HFFc6 (cell line): Measurements from ENCODE around the gene FGF3. TPM values are rescaled to one million over a fixed set of nuclear protein-coding genes. Genes with fewer than 3 reads are reported as not detected.

Source experiments
- DNase-seq: peaks from one replicate; pipeline ENCODE4 v3.0.0-alpha.2; 2018
- H3K27ac Mint-ChIP-seq: 2 replicates; pipeline ENCODE4 v1.8.0; 2020; ENCODE audit warnings: mild to moderate bottlenecking, mixed read lengths
- H3K27me3 Mint-ChIP-seq: 2 replicates; pipeline ENCODE4 v1.8.0; 2021; ENCODE audit warnings: mild to moderate bottlenecking, moderate library complexity, mixed read lengths; ENCODE audit not compliant: insufficient read depth
- H3K36me3 Mint-ChIP-seq: 2 replicates; pipeline ENCODE4 v1.8.0; 2021; ENCODE audit warnings: low read depth, mixed read lengths
- H3K4me1 Mint-ChIP-seq: 2 replicates; pipeline ENCODE4 v1.8.0; 2020; ENCODE audit warnings: low read depth, mixed read lengths
- H3K4me3 Mint-ChIP-seq: 2 replicates; pipeline ENCODE4 v1.8.0; 2020; ENCODE audit warnings: mild to moderate bottlenecking, moderate library complexity, mixed read lengths
- H3K9me3 Mint-ChIP-seq: 2 replicates; pipeline ENCODE4 v1.8.0; 2020; ENCODE audit warnings: mild to moderate bottlenecking, mixed read lengths
- total RNA-seq, 6 experiments: library from RNA; stranded (reverse); fragmentation: NEBNext Ultra II Directional; extraction: Animal tissue kit (Norgen Biotek cat#: 25700); gene quantifications; 2 replicates in 1 of 6; 3 replicates in 5 of 6; pipeline ENCODE4 v1.2.3, GENCODE V29; 2021
- TF ChIP-seq, protein P1 (sequence below): fragments of 200-600 bp; sonication (generic); IDR thresholded peaks from 2 replicates; pipeline ENCODE4 v1.5.0; 2021; ENCODE audit warnings: antibody characterized with exemption, mild to moderate bottlenecking

Gene FGF3
- total RNA-seq, 6 experiments from 2014 or later, result not detected

DNA sequence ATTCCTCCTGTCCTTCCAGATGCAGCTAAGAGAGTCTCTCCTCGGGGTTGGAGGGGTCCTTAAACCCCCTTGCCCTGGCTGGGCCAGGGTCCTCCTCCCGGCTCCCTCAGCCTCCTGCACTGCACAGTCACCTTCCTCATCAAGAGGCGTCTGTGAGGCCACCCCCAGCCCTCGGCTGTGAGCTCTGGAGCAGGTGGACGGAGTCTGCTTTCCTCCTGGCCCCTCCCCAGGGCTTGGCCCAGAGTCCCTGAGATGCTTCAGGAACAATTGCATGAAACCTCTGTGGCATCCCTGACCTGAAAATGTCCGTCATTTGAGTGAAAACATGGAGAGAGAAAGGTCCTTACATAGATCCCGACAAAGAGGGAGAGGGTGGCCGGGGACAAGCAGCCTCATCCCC lies 6.7 kb upstream of the FGF3 start:
- H3K4me1 Mint-ChIP-seq, result no peaks in the 10 kb centered on the region
- H3K4me3 Mint-ChIP-seq, result no peak overlapping the region
- no peak overlapping the region for H3K27ac Mint-ChIP-seq
- peaks cover 29% of the 10 kb centered on the region for H3K27me3 Mint-ChIP-seq
- H3K36me3 Mint-ChIP-seq, result no peaks in the 10 kb centered on the region; the same call in 1 of the 2 replicates
- no peaks in the 10 kb centered on the region; the same call in 1 of the 2 replicates for H3K9me3 Mint-ChIP-seq
- TF ChIP-seq, protein P1, sequence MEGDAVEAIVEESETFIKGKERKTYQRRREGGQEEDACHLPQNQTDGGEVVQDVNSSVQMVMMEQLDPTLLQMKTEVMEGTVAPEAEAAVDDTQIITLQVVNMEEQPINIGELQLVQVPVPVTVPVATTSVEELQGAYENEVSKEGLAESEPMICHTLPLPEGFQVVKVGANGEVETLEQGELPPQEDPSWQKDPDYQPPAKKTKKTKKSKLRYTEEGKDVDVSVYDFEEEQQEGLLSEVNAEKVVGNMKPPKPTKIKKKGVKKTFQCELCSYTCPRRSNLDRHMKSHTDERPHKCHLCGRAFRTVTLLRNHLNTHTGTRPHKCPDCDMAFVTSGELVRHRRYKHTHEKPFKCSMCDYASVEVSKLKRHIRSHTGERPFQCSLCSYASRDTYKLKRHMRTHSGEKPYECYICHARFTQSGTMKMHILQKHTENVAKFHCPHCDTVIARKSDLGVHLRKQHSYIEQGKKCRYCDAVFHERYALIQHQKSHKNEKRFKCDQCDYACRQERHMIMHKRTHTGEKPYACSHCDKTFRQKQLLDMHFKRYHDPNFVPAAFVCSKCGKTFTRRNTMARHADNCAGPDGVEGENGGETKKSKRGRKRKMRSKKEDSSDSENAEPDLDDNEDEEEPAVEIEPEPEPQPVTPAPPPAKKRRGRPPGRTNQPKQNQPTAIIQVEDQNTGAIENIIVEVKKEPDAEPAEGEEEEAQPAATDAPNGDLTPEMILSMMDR, result no peak
- no peak for DNase-seq

DNA sequence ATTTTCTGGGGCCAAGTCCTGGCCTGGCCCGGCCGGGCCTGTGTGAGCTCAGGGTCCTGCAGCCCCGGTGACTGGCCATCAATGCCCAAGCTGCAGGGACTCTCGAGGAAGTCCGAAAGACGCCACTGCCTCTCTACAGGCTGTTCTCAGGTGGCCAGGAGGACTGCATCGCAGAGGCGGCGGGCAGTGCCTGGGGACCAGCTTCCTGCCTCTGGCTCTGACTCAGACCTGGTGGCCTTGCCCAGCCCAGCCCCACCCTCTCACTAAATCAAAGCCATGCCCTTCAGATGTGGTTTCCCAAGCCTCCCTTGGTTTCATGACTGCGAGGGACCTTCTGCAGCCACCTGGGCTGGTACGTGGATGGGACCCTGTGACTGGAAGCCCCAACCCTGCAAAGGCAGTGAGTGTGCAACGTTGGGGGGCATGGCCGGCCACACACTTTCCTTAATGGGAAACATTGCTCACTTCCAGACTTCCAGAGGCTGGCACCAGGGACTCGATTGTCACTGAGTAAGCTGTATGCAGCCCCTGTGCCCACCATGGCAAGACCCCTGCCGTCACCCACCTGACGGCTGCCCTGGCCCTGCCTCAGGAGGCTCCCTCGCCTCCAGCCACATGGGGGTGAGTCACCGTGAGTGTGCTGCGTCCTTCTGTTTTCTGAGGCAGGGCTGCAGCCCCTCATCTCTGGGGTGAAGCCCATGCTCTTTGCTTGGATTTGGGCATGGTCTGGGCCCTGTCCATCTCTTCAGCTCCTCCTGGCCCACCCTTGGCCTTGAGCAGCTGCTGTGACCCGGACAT lies 6.0 kb upstream of the FGF3 start:
- Mint-ChIP-seq H3K9me3 (no peaks in the 10 kb centered on the region; the same call in 1 of the 2 replicates), H3K36me3 (no peaks in the 10 kb centered on the region; the same call in 1 of the 2 replicates), H3K27me3 (peaks cover 36% of the 10 kb centered on the region), H3K27ac (no peak overlapping the region), H3K4me3 (no peak overlapping the region), H3K4me1 (no peaks in the 10 kb centered on the region)
- TF ChIP-seq, protein P1, result no peak
- no peak for DNase-seq

DNA sequence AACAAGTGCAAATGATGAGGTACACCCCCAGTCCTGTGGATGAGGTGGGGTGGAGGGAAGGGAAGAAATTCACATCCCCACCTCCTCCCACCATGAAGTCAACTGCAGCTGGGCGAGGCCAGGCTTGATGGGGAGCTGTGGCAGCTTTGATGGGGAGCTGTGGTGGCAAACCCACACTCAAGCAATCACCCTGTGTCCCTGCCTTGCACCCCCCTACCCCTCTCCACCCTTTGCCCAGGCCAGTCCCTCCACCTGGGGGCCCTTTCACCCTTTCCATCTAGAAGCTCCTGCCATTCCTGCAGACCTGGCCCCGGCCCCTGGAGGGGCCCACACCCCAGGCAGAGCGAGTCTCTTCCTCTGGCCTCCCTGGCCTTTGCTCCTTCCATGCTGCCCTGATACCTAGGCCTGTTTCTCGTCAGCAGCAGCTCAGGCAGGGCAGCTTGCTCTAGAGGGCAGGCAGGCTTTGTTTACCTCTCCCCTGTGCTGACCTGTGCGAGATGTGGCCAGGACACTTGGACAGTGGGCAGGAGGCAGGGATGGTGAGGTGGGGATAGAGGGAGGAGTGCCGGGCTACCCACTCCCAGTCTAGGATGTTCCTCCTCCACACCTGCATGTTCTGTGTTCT lies 4.5 kb upstream of the FGF3 start:
- TF ChIP-seq, protein P1, result no peak
- H3K36me3 Mint-ChIP-seq, result no peaks in the 10 kb centered on the region; the same call in 1 of the 2 replicates
- no peaks in the 10 kb centered on the region; the same call in 1 of the 2 replicates for H3K9me3 Mint-ChIP-seq
- H3K4me1 Mint-ChIP-seq, result no peaks in the 10 kb centered on the region
- peaks cover 44% of the 10 kb centered on the region for H3K27me3 Mint-ChIP-seq
- no peak overlapping the region for H3K27ac Mint-ChIP-seq
- DNase-seq, result no peak
- no peak overlapping the region for H3K4me3 Mint-ChIP-seq

DNA sequence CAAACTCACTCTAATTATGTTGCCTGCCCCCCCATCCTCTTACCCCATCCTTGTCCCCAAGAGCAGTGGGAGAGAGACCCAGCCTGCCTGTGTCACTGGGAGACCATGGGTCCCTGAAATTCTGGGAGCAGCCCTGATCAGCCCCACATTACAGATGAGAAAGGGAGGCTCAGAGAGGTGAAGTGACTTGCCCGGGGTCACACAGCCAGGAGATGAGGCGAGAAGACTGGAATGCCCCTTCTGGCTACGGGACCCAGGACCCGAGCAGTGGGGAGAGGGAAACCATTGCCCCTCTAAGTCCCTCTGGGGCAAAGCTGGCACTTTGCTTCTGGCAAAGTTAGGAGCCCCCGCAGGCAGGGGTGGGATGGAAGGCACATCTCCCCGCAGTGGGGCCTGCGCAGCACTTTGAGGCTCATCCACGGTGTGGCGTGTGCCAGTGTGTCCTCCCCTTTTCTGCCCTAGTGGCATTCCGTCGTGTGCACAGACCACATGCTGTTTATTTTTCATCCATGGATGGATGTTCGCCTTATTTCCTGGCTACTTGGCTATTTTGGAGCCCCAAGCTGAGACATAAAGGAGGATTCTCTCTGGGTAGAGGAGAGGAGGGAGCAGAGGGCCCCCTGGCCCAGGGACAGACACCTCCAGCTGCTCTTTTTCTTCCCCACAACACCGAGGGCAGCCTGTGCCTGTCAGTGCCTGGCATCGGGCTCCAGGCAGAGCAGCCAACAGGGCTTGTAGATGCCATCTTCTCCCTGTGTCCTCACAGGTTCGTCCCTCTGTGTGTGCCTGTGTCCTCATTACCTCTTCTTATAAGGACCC lies 3.7 kb upstream of the FGF3 start:
- DNase-seq, result no peak
- Mint-ChIP-seq H3K4me3 (no peak overlapping the region), H3K4me1 (no peaks in the 10 kb centered on the region), H3K27ac (no peak overlapping the region), H3K9me3 (no peaks in the 10 kb centered on the region; the same call in 1 of the 2 replicates), H3K36me3 (no peaks in the 10 kb centered on the region; the same call in 1 of the 2 replicates), H3K27me3 (peaks cover 44% of the 10 kb centered on the region)
- TF ChIP-seq, protein P1, result no peak

DNA sequence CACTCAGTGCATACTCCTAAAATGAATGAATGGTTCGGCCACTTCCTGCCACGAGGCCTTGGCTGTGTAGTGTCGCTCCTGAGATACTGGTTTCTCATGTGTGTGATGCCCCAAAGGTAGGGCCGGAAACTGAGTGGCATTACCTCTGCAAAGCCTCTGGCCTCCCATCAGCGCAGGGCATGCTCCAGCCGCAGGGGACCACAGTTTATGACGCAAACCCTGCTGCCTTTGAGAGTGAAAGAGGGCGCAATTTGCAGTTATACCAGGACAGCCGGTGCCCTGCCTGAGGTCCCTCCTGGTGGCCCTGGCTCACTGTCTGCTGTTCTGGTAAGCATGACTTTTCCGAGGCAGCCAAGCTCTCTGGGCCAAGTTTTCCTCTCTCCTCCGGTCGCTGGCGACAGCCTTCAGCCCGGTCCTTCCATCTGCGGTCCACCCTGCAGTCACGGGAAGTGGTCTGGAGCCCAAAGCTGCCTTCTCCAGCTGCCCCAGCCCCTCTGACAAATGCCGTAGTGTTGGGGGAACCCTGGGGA lies 2.4 kb upstream of the FGF3 start:
- DNase-seq, result no peak
- Mint-ChIP-seq H3K36me3 (no peaks in the 10 kb centered on the region), H3K4me3 (no peak overlapping the region), H3K4me1 (no peaks in the 10 kb centered on the region), H3K9me3 (no peaks in the 10 kb centered on the region), H3K27me3 (peaks cover 44% of the 10 kb centered on the region), H3K27ac (no peak overlapping the region)
- TF ChIP-seq, protein P1, result no peak
